Keratinocyte (primary cell): ENCODE data around the gene DACT2. TPM values are rescaled to one million over a fixed set of nuclear protein-coding genes. Genes with fewer than 3 reads are reported as not detected.

Source experiments
- DNase-seq: peaks from one replicate; pipeline ENCODE4 v3.0.0-alpha.2; 2011; ENCODE audit warnings: low read depth, missing footprints, low spot score
- FAIRE-seq: peaks from 2 replicates; lab custom pipeline; 2011; peaks lifted over from hg19 to GRCh38; lab: Jason Lieb, UNC
- H2AFZ ChIP-seq: 2 replicates; pipeline ENCODE4 v1.6.0; 2012; ENCODE audit warnings: low read length, control low read depth, inconsistent platforms; ENCODE audit not compliant: control insufficient read depth
- H3K27ac ChIP-seq: 2 replicates; pipeline ENCODE4 v1.5.1; 2011; ENCODE audit warnings: low read length; ENCODE audit not compliant: control insufficient read depth, insufficient read depth
- H3K27me3 ChIP-seq: 3 replicates; pipeline ENCODE4 v1.6.0; 2011; ENCODE audit warnings: low read length; ENCODE audit not compliant: control insufficient read depth, insufficient read depth; ENCODE audit errors: extremely low read depth
- H3K36me3 ChIP-seq, 2 experiments: 2 replicates in 1 of 2; 3 replicates in 1 of 2; pipeline ENCODE4 v1.5.1; 2011; ENCODE audit warnings: low read length in 2 of 2, mild to moderate bottlenecking in 1 of 2; ENCODE audit not compliant: control insufficient read depth in 2 of 2, insufficient read depth in 2 of 2; ENCODE audit errors: extremely low read depth in 1 of 2
- H3K4me1 ChIP-seq: 3 replicates; pipeline ENCODE4 v1.5.1; 2011; ENCODE audit warnings: low read length; ENCODE audit not compliant: control insufficient read depth, insufficient read depth; ENCODE audit errors: extremely low read depth
- H3K4me2 ChIP-seq: 3 replicates; pipeline ENCODE4 v1.6.0; 2011; ENCODE audit warnings: low read depth, low read length; ENCODE audit not compliant: control insufficient read depth, insufficient read depth; ENCODE audit errors: extremely low read depth
- H3K4me3 ChIP-seq, 3 experiments: fragments of 200-600 bp in 1 of 3; sonication (generic) in 1 of 3; 2 replicates in 2 of 3; 3 replicates in 1 of 3; pipeline ENCODE4 v1.5.1; 2011 to 2016; ENCODE audit warnings: low read length in 3 of 3, mild to moderate bottlenecking in 3 of 3, control low read depth in 2 of 3, inconsistent platforms in 1 of 3, low read depth in 1 of 3, mixed read lengths in 1 of 3, mixed run types in 1 of 3, moderate library complexity in 1 of 3; ENCODE audit not compliant: control insufficient read depth in 2 of 3, insufficient read depth in 2 of 3; ENCODE audit errors: extremely low read depth in 1 of 3
- H3K79me2 ChIP-seq: 2 replicates; pipeline ENCODE4 v1.6.0; 2012; ENCODE audit warnings: low read length; ENCODE audit not compliant: control insufficient read depth, insufficient read depth
- H3K9ac ChIP-seq: 3 replicates; pipeline ENCODE4 v1.6.0; 2011; ENCODE audit warnings: low read length; ENCODE audit not compliant: control insufficient read depth, insufficient read depth; ENCODE audit errors: extremely low read depth
- H3K9me1 ChIP-seq: 3 replicates; pipeline ENCODE4 v1.6.0; 2011; ENCODE audit warnings: low read length; ENCODE audit not compliant: control insufficient read depth, insufficient read depth; ENCODE audit errors: extremely low read depth
- H3K9me3 ChIP-seq: 2 replicates; pipeline ENCODE4 v1.5.1; 2012; ENCODE audit warnings: low read depth, low read length; ENCODE audit not compliant: control insufficient read depth
- H4K20me1 ChIP-seq: 3 replicates; pipeline ENCODE4 v1.6.0; 2011; ENCODE audit warnings: low read length; ENCODE audit not compliant: control insufficient read depth, insufficient read depth; ENCODE audit errors: extremely low read depth
- EZH2 ChIP-seq: IDR thresholded peaks from one replicate; pipeline ENCODE4 v1.6.1; 2012; ENCODE audit warnings: inconsistent platforms, mild to moderate bottlenecking, low read length, moderate library complexity
- dilution Hi-C: fragments of 300-500 bp; cut with MboI; formaldehyde crosslinking; loops from one replicate; pipeline ENCODE4 v1.7.0; 2020; ENCODE audit warnings: low sequenced_read_pairs; ENCODE audit not compliant: extremely low pct_ligation_motif_present
- polyA plus RNA-seq, 5 experiments: library from polyadenylated mRNA; depleted of rRNA in 3 of 5; stranded (reverse) in 3 of 5; stranded (forward) in 1 of 5; unstranded in 1 of 5; fragments of >200 nt; gene quantifications; 1 replicate in 1 of 5; 2 replicates in 3 of 5; 3 replicates in 1 of 5; pipeline versions ENCODE4 v1.2.1 to v1.2.3, GENCODE V29; 2011 to 2012; ENCODE audit warnings: missing spikeins in 2 of 5, low read depth in 1 of 5, low replicate concordance in 1 of 5
- TF ChIP-seq, protein P1 (sequence below), 3 experiments: IDR thresholded peaks in 1 of 3; conservative IDR thresholded peaks in 1 of 3; optimal IDR thresholded peaks in 1 of 3; 2 replicates in 2 of 3; 3 replicates in 1 of 3; pipeline versions ENCODE3 to v1.5.1; 2011; ENCODE audit warnings: low read length in 3 of 3, mild to moderate bottlenecking in 3 of 3, moderate library complexity in 2 of 3, control low read depth in 1 of 3, inconsistent platforms in 1 of 3; ENCODE audit not compliant: insufficient read depth in 2 of 3; ENCODE audit errors: extremely low read depth in 1 of 3

DACT2 gene
- polyA plus RNA-seq, 1 donor (not counting 4 experiments of a cell fraction or from before 2014, with no cell fraction given): 0.09 TPM

DNA sequence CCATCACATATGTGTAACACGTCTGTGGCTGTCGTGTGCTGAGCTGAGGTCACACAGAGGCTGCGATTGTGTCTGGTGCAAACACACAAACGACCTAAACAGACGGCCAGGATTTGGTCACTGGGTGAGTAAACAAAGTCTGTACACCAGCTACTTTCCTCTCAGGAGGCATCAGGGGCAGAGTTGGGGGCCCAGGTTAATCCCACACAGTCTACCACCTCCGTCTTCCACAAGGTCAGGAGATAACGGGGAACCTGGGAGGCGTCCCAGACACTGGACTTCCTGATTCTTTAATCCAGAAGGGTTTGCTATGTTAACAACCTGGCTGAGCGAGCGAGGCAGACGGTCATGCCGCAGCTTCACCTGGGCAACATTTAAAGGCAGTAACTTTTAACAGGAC is 1.5 kb downstream of the DACT2 start:
- FAIRE-seq: no peak

DNA sequence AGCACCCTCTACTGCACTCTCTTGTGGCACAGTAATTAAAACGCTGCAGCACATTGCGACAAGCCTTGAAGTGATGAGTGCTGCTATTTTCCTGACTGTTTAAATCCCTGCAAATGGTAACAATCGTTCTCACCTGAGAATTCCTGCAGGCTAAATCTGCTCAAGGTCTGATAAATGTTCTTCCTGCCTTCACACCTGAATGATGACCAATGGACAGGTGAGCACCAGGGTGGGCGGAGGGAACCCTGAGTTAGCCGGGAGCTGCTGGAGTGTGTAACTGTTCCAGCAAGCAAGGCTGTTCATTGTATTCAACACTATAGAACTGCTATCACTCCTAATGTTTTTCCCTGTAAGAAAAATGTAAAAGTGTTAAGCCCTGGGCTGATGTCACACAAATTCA is 4.0 kb downstream of the DACT2 start:
- Histone ChIP-seq H3K9ac (no peak overlapping the region), H3K27ac (no peak overlapping the region), H3K36me3 (no peaks in the 10 kb centered on the region), H3K27me3 (peaks cover 46% of the 10 kb centered on the region), H3K4me2 (peak overlapping the region; percentile 42), H3K9me1 (no peaks in the 10 kb centered on the region), H3K4me1 (peaks cover 23% of the 10 kb centered on the region), H2AFZ (no peak overlapping the region), H3K4me3 (no peak overlapping the region), H3K9me3 (no peaks in the 10 kb centered on the region), H3K79me2 (no peaks in the 10 kb centered on the region), H4K20me1 (no peaks in the 10 kb centered on the region)
- DNase-seq (no peak), FAIRE-seq (no peak)
- TF ChIP-seq, protein P1, sequence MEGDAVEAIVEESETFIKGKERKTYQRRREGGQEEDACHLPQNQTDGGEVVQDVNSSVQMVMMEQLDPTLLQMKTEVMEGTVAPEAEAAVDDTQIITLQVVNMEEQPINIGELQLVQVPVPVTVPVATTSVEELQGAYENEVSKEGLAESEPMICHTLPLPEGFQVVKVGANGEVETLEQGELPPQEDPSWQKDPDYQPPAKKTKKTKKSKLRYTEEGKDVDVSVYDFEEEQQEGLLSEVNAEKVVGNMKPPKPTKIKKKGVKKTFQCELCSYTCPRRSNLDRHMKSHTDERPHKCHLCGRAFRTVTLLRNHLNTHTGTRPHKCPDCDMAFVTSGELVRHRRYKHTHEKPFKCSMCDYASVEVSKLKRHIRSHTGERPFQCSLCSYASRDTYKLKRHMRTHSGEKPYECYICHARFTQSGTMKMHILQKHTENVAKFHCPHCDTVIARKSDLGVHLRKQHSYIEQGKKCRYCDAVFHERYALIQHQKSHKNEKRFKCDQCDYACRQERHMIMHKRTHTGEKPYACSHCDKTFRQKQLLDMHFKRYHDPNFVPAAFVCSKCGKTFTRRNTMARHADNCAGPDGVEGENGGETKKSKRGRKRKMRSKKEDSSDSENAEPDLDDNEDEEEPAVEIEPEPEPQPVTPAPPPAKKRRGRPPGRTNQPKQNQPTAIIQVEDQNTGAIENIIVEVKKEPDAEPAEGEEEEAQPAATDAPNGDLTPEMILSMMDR (optimal IDR thresholded peaks at IDR 0.05 in 1 of 3, IDR thresholded peaks at IDR 0.05 in 1 of 3, conservative IDR thresholded peaks at IDR 0.05 in 1 of 3; ENCODE audit: extremely low read depth in 1 of 3, insufficient read depth in 2 of 3, low read length in 3 of 3): no peak
- TF ChIP-seq EZH2: peak; percentile 31
- dilution Hi-C loops: no loop called here

More for the DNA sequence above, 1.5 kb downstream of the DACT2 start:
- Histone ChIP-seq H3K9me1 (no peaks in the 10 kb centered on the region), H3K4me2 (peak overlapping the region; percentile 3), H3K9ac (no peak overlapping the region), H3K27ac (no peak overlapping the region), H3K79me2 (no peaks in the 10 kb centered on the region), H3K27me3 (peaks cover 47% of the 10 kb centered on the region), H3K9me3 (no peaks in the 10 kb centered on the region), H4K20me1 (no peaks in the 10 kb centered on the region), H3K36me3 (no peaks in the 10 kb centered on the region), H3K4me1 (peaks cover 22% of the 10 kb centered on the region), H2AFZ (no peak overlapping the region), H3K4me3 (no peak overlapping the region)
- TF ChIP-seq, protein P1 (optimal IDR thresholded peaks at IDR 0.05 in 1 of 3, IDR thresholded peaks at IDR 0.05 in 1 of 3, conservative IDR thresholded peaks at IDR 0.05 in 1 of 3; ENCODE audit: extremely low read depth in 1 of 3, insufficient read depth in 2 of 3, low read length in 3 of 3): no peak
- TF ChIP-seq EZH2: no peak
- dilution Hi-C loops: no loop called here
- no peak for DNase-seq
